ENCODE results near the gene SCO1.

SCO1 gene

DNA sequence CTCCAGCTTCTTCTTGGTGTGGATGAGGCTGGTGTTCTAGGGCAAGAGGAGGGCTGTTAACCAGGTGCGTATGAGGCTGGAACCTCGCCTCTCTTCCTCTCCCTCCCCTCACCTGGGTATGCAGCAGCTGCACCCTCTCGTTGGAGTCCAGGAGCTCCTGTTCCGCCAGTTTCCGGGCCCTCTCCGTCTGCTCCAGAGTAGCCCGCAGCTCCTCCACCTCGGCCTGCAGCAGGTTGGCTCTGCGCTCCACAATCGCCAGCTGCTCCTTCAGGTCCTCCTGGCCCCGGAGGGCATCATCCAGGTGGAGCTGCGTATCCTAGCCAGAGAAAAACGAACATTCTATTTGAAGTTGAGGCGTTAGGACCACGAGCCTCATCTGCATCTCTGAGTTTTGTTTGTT is 65.6 kb downstream of the SCO1 start:
- Histone ChIP-seq H3K36me3 (ENCODE audit: insufficient read depth, low read length) (no peaks in the 10 kb centered on the region), H3K27ac (ENCODE audit: low read depth, low read length) (no peak overlapping the region), H3K79me2 (ENCODE audit: control insufficient read depth, insufficient read depth, low read length, unreplicated experiment) (no peaks in the 10 kb centered on the region), H3K27me3 (ENCODE audit: insufficient read depth, low read length) (no peaks in the 10 kb centered on the region), H2AFZ (ENCODE audit: low read length, unreplicated experiment) (no peak overlapping the region), H3K4me3 (ENCODE audit: low read depth, low read length) (no peak overlapping the region), H3K4me1 (ENCODE audit: control insufficient read depth, insufficient read depth, low read length, unreplicated experiment) (no peaks in the 10 kb centered on the region)

DNA sequence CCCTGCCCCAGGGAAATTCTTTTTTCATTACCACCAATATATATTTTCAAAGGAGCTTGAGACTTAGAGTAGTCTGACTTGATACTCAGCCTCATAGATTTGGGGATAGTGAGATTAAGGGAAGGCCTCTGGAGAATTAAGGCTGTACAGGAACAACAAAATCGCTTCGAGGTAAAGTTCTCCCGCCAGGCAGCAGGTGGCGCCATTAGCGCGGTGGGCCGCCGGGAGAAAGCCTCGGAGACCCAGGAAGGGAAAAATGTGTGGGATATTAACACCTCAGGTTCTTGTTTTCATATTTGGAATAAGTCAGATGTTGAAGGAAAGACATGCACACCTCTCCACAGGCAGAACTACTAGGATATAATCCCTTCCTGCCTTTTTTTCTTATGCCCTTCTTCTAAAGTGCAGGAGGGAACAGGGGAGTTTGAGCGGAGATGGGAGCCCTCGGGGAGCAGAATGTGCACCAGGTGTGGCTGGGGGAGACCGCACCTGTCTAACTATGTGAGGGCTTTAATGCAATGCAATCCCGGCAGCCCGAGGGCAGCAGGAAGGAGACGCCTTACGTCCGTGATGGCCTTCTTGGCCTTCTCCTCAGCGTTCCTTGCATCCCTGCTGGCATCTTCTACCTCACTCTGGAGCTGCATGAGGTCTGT is 66.2 kb downstream of the SCO1 start:
- Histone ChIP-seq H3K4me3 (ENCODE audit: low read depth, low read length) (no peak overlapping the region), H3K79me2 (ENCODE audit: control insufficient read depth, insufficient read depth, low read length, unreplicated experiment) (no peaks in the 10 kb centered on the region), H3K27me3 (ENCODE audit: insufficient read depth, low read length) (no peaks in the 10 kb centered on the region), H3K4me1 (ENCODE audit: control insufficient read depth, insufficient read depth, low read length, unreplicated experiment) (no peaks in the 10 kb centered on the region), H3K36me3 (ENCODE audit: insufficient read depth, low read length) (no peaks in the 10 kb centered on the region), H2AFZ (ENCODE audit: low read length, unreplicated experiment) (no peak overlapping the region), H3K27ac (ENCODE audit: low read depth, low read length) (no peak overlapping the region)

DNA sequence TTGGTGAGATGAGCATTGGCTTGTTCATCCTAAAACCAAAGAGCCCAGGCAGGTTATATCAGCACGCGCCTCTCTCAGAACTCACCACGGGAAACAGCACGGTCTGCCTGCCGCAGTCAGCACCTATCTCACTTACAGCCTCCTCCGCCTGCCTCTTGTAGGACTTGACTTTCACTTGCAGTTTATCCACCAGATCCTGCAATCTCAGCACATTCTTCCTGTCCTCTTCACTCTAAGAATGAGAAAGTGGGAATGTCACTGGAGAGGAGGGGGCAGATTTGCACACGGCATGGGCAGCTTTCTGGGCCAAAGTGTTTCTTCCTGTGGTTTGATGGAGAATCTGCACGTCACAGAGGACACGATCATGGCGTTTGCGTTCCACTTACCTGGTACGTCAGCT is 67.6 kb downstream of the SCO1 start:
- H3K36me3 ChIP-seq (ENCODE audit: insufficient read depth, low read length): no peaks in the 10 kb centered on the region
- H3K4me1 ChIP-seq (ENCODE audit: control insufficient read depth, insufficient read depth, low read length, unreplicated experiment): no peaks in the 10 kb centered on the region
- H3K79me2 ChIP-seq (ENCODE audit: control insufficient read depth, insufficient read depth, low read length, unreplicated experiment): no peaks in the 10 kb centered on the region
- no peak overlapping the region for H3K4me3 ChIP-seq (ENCODE audit: low read depth, low read length)
- H3K27ac ChIP-seq (ENCODE audit: low read depth, low read length): no peak overlapping the region
- H2AFZ ChIP-seq (ENCODE audit: low read length, unreplicated experiment): no peak overlapping the region
- H3K27me3 ChIP-seq (ENCODE audit: insufficient read depth, low read length): no peaks in the 10 kb centered on the region

DNA sequence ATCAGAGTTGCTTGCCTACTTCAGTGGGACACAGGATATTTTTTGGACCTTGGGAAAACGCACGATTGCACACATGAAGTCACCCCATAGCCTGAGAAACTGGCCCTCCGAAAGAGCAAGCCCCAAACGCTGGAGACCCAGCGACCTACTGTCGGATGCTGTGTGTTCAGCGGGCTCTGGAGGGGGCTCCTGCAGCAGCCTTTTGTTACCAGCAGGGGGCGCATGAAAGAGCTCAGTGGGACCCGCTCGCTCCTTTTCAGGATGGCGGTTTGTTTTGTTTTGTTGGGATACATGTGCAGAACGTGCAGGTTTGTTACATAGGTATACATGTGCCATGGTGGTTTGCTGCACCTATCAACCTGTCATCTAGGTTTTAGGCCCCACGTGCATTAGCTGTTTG is 68.6 kb downstream of the SCO1 start:
- H3K4me1 ChIP-seq (ENCODE audit: control insufficient read depth, insufficient read depth, low read length, unreplicated experiment): no peaks in the 10 kb centered on the region
- no peaks in the 10 kb centered on the region for H3K36me3 ChIP-seq (ENCODE audit: insufficient read depth, low read length)
- no peaks in the 10 kb centered on the region for H3K79me2 ChIP-seq (ENCODE audit: control insufficient read depth, insufficient read depth, low read length, unreplicated experiment)
- no peak overlapping the region for H3K27ac ChIP-seq (ENCODE audit: low read depth, low read length)
- no peak overlapping the region for H3K4me3 ChIP-seq (ENCODE audit: low read depth, low read length)
- H3K27me3 ChIP-seq (ENCODE audit: insufficient read depth, low read length): no peaks in the 10 kb centered on the region
- no peak overlapping the region for H2AFZ ChIP-seq (ENCODE audit: low read length, unreplicated experiment)

DNA sequence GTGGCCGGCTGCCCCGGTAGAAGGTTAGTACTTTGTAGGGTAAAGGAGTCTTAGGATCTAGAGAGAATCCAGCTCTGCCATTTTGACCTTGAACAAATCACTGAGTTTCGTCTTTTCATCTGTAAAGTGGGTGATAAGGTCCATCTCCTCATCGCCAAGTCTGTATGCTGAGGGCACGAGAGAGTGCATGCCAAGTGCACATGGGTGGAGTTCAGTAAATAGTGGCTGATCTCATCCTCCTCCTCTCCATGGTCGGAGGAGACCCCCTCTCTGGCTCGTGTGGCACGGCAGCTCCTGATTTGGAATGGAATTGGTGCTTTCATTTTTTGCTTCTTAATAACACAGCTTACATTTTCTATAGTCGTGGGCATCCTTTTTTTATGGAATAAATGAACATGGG is 70.9 kb downstream of the SCO1 start:
- Histone ChIP-seq H3K27ac (ENCODE audit: low read depth, low read length) (no peak overlapping the region), H3K4me1 (ENCODE audit: control insufficient read depth, insufficient read depth, low read length, unreplicated experiment) (no peaks in the 10 kb centered on the region), H3K79me2 (ENCODE audit: control insufficient read depth, insufficient read depth, low read length, unreplicated experiment) (no peaks in the 10 kb centered on the region), H3K27me3 (ENCODE audit: insufficient read depth, low read length) (0 out of 2 replicates have a peak, but pooled peaks cover 5% of the 10 kb centered on the region), H3K4me3 (ENCODE audit: low read depth, low read length) (no peak overlapping the region), H2AFZ (ENCODE audit: low read length, unreplicated experiment) (no peak overlapping the region), H3K36me3 (ENCODE audit: insufficient read depth, low read length) (no peaks in the 10 kb centered on the region)

DNA sequence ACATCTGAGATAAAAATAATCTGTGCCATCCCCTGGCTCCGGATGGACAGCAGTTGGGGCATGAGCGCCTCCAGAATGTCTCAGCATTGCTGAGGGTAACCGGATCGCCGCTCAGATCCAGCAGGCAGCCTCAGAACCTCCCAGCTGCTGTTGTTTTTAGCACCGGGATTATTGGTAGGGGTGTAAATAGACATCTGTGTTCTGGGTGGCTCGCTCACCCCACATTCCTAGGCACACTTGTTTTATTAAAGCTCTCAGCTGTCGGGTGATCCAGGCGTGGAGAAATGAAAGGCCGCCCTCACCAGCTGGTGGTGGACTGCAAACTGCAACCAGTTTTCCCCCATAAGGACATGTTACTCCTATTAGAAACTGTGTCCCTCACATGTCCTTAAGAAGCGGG is 72.4 kb downstream of the SCO1 start:
- H2AFZ ChIP-seq (ENCODE audit: low read length, unreplicated experiment): no peak overlapping the region
- 0 out of 2 replicates have a peak, but pooled peaks cover 5% of the 10 kb centered on the region for H3K27me3 ChIP-seq (ENCODE audit: insufficient read depth, low read length)
- no peaks in the 10 kb centered on the region for H3K4me1 ChIP-seq (ENCODE audit: control insufficient read depth, insufficient read depth, low read length, unreplicated experiment)
- no peaks in the 10 kb centered on the region for H3K79me2 ChIP-seq (ENCODE audit: control insufficient read depth, insufficient read depth, low read length, unreplicated experiment)
- no peak overlapping the region for H3K27ac ChIP-seq (ENCODE audit: low read depth, low read length)
- no peak overlapping the region for H3K4me3 ChIP-seq (ENCODE audit: low read depth, low read length)
- H3K36me3 ChIP-seq (ENCODE audit: insufficient read depth, low read length): no peaks in the 10 kb centered on the region

DNA sequence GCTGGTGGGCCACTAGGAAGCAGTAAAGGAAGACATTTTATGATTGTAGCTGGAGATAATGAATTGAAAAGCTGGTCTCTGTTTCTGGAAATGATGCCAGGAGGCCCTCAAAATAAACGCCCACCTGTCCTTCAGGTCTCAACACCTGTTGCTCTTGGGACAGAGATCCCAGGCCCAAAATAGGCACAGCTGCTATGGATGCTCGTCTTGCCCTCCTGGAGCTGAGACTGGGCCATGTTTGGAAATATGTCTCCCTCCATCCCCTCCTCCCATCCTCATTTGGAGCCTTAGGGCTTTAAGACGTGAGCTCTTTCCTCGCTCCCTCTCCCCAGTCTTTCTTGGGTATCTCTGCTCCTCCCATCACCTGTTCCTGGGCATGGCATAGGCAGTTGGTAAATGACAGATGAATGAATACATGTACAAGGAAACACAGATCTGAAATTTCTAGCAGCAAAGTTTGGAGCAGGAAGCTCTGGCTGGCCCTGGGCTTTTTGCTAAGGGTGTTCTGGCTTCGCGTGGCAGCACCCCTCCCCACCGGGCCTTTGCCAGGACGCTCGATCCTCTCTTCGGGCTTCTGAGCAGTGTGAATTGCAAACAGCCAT is 73.5 kb downstream of the SCO1 start:
- H3K27me3 ChIP-seq (ENCODE audit: insufficient read depth, low read length): 0 out of 2 replicates have a peak, but pooled peaks cover 5% of the 10 kb centered on the region
- H3K27ac ChIP-seq (ENCODE audit: low read depth, low read length): no peak overlapping the region
- no peaks in the 10 kb centered on the region for H3K36me3 ChIP-seq (ENCODE audit: insufficient read depth, low read length)
- no peak overlapping the region for H2AFZ ChIP-seq (ENCODE audit: low read length, unreplicated experiment)
- no peaks in the 10 kb centered on the region for H3K4me1 ChIP-seq (ENCODE audit: control insufficient read depth, insufficient read depth, low read length, unreplicated experiment)
- no peak overlapping the region for H3K4me3 ChIP-seq (ENCODE audit: low read depth, low read length)
- no peaks in the 10 kb centered on the region for H3K79me2 ChIP-seq (ENCODE audit: control insufficient read depth, insufficient read depth, low read length, unreplicated experiment)

DNA sequence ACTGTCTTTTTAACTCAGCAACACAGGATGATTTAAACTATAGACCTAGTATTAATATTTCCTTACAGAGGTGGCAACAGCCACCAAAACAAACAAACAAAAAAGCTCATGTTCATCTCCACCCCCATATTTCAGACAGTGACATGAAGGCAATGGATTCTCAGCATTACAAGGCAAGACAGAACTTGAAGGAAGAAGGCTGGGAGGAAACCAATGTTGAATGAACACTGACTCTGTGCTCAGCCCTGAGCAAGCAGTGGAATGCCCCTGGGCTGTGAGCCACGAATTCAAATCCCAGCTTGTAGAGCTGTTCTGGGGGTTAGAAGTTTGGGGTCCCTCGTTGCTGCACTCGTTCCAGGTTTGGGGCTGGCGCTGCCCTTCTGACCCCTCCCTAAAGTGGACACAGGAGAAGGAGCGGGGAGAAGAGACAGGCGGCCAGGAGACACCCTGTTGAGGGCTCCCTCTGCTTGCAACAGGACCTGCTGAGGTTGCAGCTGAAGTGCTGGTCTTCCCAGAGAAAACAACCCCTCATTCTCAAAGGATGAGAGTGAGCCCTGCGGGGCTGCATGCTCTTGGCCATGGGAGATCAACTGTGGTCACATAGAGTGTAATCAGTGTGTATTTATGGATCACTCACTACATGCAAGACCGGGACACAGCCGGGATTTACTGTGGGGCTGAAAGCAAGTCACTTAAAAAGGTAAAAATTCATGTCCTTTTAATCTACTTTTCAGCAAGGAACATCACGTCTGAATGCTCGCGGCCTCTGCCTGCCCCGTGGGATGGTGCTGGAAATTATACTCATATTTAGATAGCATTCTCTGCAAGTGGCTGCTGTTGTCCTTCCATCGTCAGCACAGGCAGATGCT is 74.5 kb downstream of the SCO1 start:
- H3K27ac ChIP-seq (ENCODE audit: low read depth, low read length): no peak overlapping the region
- no peak overlapping the region for H2AFZ ChIP-seq (ENCODE audit: low read length, unreplicated experiment)
- H3K79me2 ChIP-seq (ENCODE audit: control insufficient read depth, insufficient read depth, low read length, unreplicated experiment): no peaks in the 10 kb centered on the region
- H3K27me3 ChIP-seq (ENCODE audit: insufficient read depth, low read length): 0 out of 2 replicates have a peak, but pooled peaks cover 5% of the 10 kb centered on the region
- H3K36me3 ChIP-seq (ENCODE audit: insufficient read depth, low read length): no peaks in the 10 kb centered on the region
- H3K4me1 ChIP-seq (ENCODE audit: control insufficient read depth, insufficient read depth, low read length, unreplicated experiment): no peaks in the 10 kb centered on the region
- H3K4me3 ChIP-seq (ENCODE audit: low read depth, low read length): no peak overlapping the region
